ENCODE results near the gene CAV1.

Gene CAV1

GRCh38 chr7:116502201-116503096 lies 22.4 kb upstream of the CAV1 start:
- peaks cover 7% of the 10 kb centered on the region for H3K36me3 ChIP-seq (replicated peaks)
- peak overlapping the region; percentile 84 for H3K4me3 ChIP-seq (ENCODE audit: low read depth, low read length)
- TF ChIP-seq CTCF (IDR thresholded peaks at IDR 0.05; ENCODE audit: low read depth, low read length, missing control alignments), result no peak
- in situ Hi-C loops (cut with HindIII; ENCODE audit: low pct_ligation_motif_present, low sequenced_read_pairs), result no loop called here
- H3K27me3 ChIP-seq (replicated peaks), result no peaks in the 10 kb centered on the region
- H3K27ac ChIP-seq, result peak overlapping the region; percentile 47
- DNase-seq, result no peak

- no peak for DNase-seq
- H3K4me3 ChIP-seq (ENCODE audit: low read depth, low read length), result no peak overlapping the region
- no peak overlapping the region for H3K27ac ChIP-seq
- H3K36me3 ChIP-seq (replicated peaks), result peaks cover 7% of the 10 kb centered on the region
- TF ChIP-seq CTCF (IDR thresholded peaks at IDR 0.05; ENCODE audit: low read depth, low read length, missing control alignments), result no peak
- in situ Hi-C loops (cut with HindIII; ENCODE audit: low pct_ligation_motif_present, low sequenced_read_pairs), result no loop called here
- no peaks in the 10 kb centered on the region for H3K27me3 ChIP-seq (replicated peaks)
These were observed 21.0 kb upstream of the CAV1 start for GRCh38 chr7:116503835-116504234.

- Histone ChIP-seq H3K27ac (no peak overlapping the region), H3K27me3 (replicated peaks) (no peaks in the 10 kb centered on the region), H3K4me3 (ENCODE audit: low read depth, low read length) (no peak overlapping the region), H3K36me3 (replicated peaks) (peaks cover 7% of the 10 kb centered on the region)
- DNase-seq, result no peak
- TF ChIP-seq CTCF (IDR thresholded peaks at IDR 0.05; ENCODE audit: low read depth, low read length, missing control alignments), result no peak
- in situ Hi-C loops (cut with HindIII; ENCODE audit: low pct_ligation_motif_present, low sequenced_read_pairs), result no loop called here
These were observed 19.6 kb upstream of the CAV1 start for GRCh38 chr7:116505278-116505677.

GRCh38 chr7:116505823-116506222 lies 19.0 kb upstream of the CAV1 start:
- H3K36me3 ChIP-seq (replicated peaks), result peaks cover 7% of the 10 kb centered on the region
- in situ Hi-C loops (cut with HindIII; ENCODE audit: low pct_ligation_motif_present, low sequenced_read_pairs), result no loop called here

GRCh38 chr7:116509982-116510579 lies 14.8 kb upstream of the CAV1 start:
- no peak for DNase-seq
- Histone ChIP-seq H3K27ac (no peak overlapping the region), H3K36me3 (replicated peaks) (peaks cover 7% of the 10 kb centered on the region), H3K4me3 (ENCODE audit: low read depth, low read length) (no peak overlapping the region), H3K27me3 (replicated peaks) (no peaks in the 10 kb centered on the region)
- no peak for TF ChIP-seq CTCF (IDR thresholded peaks at IDR 0.05; ENCODE audit: low read depth, low read length, missing control alignments)
- in situ Hi-C loops (cut with HindIII; ENCODE audit: low pct_ligation_motif_present, low sequenced_read_pairs), result no loop called here

More at GRCh38 chr7:116505823-116506222, 19.0 kb upstream of the CAV1 start:
- no peak for TF ChIP-seq CTCF (IDR thresholded peaks at IDR 0.05; ENCODE audit: low read depth, low read length, missing control alignments)
- H3K27ac ChIP-seq, result no peak overlapping the region
- H3K4me3 ChIP-seq (ENCODE audit: low read depth, low read length), result no peak overlapping the region
- no peaks in the 10 kb centered on the region for H3K27me3 ChIP-seq (replicated peaks)
- DNase-seq, result no peak

Data from brain microvascular endothelial cell (primary cell).